AG04449 (cell line): ENCODE results near the gene PPP1R8.

Experiments used
- CTCF ChIA-PET: fragments of 350-600 bp; formaldehyde crosslinking; extraction: SDS; loops from one replicate; lab custom pipeline; 2021; ENCODE audit warnings: antibody characterized with exemption; lab: Yijun Ruan, JAX
- POLR2A ChIA-PET: fragments of 400-600, 350-600 bp; formaldehyde crosslinking; extraction: SDS; loops from one replicate; lab custom pipeline; 2020; ENCODE audit warnings: antibody characterized with exemption, inconsistent platforms; lab: Yijun Ruan, JAX
- DNase-seq: peaks from one replicate; pipeline ENCODE4 v3.0.0-alpha.2; 2010; ENCODE audit warnings: low read depth, low spot score
- H3K4me3 ChIP-seq: 2 replicates; pipeline ENCODE4 v1.5.1; 2011; ENCODE audit warnings: low read depth, mild to moderate bottlenecking, control low read depth, low read length
- TF ChIP-seq, protein P1 (sequence below): IDR thresholded peaks from one replicate; pipeline ENCODE4 v1.5.1; 2011; ENCODE audit warnings: mild to moderate bottlenecking, moderate library complexity, low read length, control low read depth, inconsistent platforms; ENCODE audit not compliant: insufficient read depth; ENCODE audit errors: missing control alignments

Gene PPP1R8

DNA sequence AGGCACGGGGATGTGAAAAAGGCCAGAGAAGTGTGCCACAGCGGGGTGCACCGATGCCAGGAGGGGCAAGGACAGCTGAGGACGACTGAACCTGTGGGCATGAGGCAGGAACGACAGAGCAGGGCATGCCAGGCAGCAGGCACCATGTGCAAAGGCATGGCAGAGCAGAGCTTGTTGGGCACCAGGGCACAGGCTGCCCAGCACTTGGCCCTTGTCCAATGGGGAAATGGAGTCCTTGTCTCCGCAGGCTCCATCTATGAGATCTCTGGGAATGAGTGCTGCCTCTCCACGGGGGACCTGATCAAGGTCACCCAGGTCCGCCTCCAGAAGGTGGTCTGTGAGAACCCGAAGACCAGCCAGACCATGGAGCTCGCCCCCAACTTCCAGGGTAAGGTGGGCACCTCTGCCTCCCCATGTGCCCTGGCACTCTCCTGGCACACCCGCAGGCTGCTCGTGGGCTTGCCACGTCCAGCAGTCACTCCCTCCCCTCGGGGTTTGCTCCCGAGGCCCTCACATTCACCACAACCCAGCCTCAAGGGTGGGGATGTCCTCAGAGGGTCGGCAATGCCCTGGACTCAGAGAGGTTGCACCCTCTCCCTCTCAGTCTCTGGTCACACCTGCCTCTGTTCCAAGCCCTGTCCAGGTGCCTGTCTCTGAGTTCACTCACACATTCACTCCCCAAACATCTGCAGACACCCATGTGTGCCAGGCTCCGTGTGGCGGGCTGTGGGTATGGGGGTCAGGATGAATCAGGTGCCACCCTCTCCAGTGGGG lies 45.9 kb downstream of the PPP1R8 start:
- no peak overlapping the region for H3K4me3 ChIP-seq
- TF ChIP-seq, protein P1, sequence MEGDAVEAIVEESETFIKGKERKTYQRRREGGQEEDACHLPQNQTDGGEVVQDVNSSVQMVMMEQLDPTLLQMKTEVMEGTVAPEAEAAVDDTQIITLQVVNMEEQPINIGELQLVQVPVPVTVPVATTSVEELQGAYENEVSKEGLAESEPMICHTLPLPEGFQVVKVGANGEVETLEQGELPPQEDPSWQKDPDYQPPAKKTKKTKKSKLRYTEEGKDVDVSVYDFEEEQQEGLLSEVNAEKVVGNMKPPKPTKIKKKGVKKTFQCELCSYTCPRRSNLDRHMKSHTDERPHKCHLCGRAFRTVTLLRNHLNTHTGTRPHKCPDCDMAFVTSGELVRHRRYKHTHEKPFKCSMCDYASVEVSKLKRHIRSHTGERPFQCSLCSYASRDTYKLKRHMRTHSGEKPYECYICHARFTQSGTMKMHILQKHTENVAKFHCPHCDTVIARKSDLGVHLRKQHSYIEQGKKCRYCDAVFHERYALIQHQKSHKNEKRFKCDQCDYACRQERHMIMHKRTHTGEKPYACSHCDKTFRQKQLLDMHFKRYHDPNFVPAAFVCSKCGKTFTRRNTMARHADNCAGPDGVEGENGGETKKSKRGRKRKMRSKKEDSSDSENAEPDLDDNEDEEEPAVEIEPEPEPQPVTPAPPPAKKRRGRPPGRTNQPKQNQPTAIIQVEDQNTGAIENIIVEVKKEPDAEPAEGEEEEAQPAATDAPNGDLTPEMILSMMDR: no peak
- DNase-seq: no peak
- POLR2A ChIA-PET: interaction anchor here (0.6 kb wide), 1 partner anchor 503 kb away, joined by 3 read pairs; no protein-coding TSS in a partner anchor
- CTCF ChIA-PET: interaction anchor here (1.0 to 2.4 kb wide), 7 partner anchors 13 to 205 kb away, joined by 3 to 7 read pairs (median 3); partner anchors contain the start of gene IFI6

DNA sequence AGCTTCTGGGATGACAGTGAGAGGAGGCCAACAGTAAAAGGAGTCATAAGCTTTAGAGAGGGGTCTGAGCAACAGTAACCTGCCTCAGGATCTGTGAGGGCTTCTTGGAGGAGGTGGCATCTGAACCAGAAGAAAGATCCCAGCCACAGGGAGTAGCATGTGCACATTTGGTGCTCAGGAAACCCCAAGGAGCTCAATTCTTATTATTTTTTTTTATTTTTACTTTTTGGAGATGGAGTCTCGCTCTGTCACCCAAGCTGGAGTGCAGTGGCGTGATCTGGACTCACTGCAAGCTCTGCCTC lies 46.5 kb downstream of the PPP1R8 start:
- no peak for DNase-seq
- TF ChIP-seq, protein P1: no peak
- ChIA-PET POLR2A (interaction anchor here (0.6 kb wide), 1 partner anchor 503 kb away, joined by 3 read pairs; no protein-coding TSS in a partner anchor), CTCF (interaction anchor here (1.0 to 1.9 kb wide), 5 partner anchors 14 to 205 kb away, joined by 3 to 4 read pairs (median 3); partner anchors contain the start of gene IFI6)
- no peak overlapping the region for H3K4me3 ChIP-seq

DNA sequence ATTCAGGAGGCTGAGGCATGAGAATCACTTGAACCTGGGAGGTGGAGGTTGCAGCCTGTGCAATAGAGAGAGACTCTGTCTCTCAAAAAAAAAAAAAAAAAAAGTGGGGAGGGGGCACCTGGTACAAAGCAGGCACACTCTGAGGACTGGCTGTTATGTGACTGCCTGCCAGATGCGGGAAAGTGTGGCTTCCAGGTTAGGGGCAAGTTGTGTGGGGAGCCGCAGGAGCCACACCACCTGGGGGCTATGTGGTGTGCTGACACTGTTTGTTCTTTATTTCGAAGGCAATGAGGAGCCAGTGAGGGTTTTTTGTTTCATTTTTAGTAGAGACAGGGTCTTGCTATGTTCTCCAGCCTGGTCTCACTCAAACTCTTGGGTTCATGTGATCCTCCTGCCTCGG lies 47.5 kb downstream of the PPP1R8 start:
- POLR2A ChIA-PET: no interaction called here
- CTCF ChIA-PET: interaction anchor here (1.9 kb wide), 1 partner anchor 15 kb away, joined by 4 read pairs; no protein-coding TSS in a partner anchor
- no peak for DNase-seq
- TF ChIP-seq, protein P1: no peak
- H3K4me3 ChIP-seq: no peak overlapping the region

DNA sequence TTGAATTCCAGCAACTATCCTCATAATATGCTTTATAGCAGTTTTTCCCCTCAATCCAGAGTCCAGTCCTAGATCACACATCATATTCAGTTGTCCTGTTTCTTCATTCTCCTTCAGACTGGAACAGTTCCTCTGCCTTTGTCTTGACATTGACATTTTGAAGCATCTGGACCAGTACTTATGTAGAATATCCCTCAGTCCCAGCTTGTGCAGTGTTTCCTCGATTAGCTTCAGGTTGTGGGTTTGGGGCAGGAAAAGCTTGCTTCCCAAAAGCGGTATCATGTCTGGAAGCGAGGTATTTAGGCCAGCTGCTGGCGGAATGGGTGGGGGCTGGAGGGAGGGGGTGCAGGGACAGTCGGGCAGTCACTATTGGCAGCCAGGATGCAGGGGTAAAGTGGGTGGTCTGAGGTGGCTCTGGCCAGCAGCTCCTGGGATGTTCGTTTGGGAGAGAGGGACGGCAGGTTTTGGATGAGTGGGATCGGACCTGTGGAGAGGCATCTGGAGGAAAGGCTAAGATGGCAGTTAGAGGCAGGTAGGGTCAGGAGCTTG lies 48.3 kb downstream of the PPP1R8 start:
- no peak for DNase-seq
- TF ChIP-seq, protein P1: no peak
- POLR2A ChIA-PET: no interaction called here
- no peak overlapping the region for H3K4me3 ChIP-seq
- CTCF ChIA-PET: no interaction called here

DNA sequence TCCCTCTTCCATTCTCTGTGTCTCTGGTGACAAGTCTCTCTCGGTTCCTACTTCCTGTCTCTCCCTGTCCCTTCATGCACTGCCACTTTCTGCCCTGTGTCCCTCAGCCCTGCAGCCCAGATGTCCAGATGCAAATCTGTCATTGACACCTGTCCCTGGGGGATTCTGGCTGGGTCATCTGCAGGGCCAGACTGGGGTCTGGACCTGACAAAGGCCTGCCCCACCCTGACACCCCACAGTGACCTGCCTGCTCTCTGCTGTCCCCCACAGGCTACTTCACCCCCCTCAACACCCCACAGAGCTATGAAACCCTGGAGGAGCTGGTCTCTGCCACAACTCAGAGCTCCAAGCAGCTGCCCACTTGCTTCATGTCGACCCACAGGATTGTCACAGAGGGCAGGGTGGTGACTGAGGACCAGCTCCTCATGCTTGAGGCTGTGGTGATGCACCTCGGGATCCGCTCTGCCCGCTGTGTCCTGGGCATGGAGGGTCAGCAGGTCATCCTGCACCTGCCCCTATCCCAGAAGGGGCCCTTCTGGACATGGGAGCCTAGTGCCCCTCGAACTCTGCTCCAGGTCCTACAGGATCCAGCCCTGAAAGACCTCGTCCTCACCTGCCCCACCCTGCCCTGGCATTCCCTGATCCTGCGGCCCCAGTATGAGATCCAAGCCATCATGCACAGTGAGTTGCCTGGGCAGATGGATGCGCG lies 48.9 kb downstream of the PPP1R8 start:
- CTCF ChIA-PET: no interaction called here
- no peak for DNase-seq
- POLR2A ChIA-PET: no interaction called here
- TF ChIP-seq, protein P1: no peak
- no peak overlapping the region for H3K4me3 ChIP-seq

DNA sequence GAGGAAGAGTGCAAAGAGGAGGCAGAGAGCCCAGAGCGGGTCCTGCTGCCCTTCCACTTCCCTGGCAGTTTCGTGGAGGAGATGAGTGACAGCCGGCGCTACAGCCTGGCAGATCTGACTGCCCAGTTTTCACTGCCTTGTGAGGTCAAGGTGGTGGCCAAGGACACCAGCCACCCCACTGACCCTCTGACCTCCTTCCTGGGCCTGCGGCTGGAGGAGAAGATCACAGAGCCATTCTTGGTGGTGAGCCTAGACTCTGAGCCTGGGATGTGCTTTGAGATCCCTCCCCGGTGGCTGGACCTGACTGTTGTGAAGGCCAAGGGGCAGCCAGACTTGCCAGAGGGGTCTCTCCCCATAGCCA lies 51.9 kb downstream of the PPP1R8 start:
- POLR2A ChIA-PET: no interaction called here
- no peak for DNase-seq
- no peak overlapping the region for H3K4me3 ChIP-seq
- TF ChIP-seq, protein P1: no peak
- CTCF ChIA-PET: no interaction called here
